ENCODE results near the gene SYMPK. TPM values are rescaled to one million over a fixed set of nuclear protein-coding genes. Genes with fewer than 3 reads are reported as not detected.
A peak's percentile ranks its signal among the peaks of the same experiment; 100 is the strongest.

SYMPK gene
- total RNA-seq, 1 experiment from 2014 or later, result 85.5 TPM

- BruUV-seq (replicated peaks), result no TSS peak
- H3K36me3 ChIP-seq (ENCODE audit: insufficient read depth, low read length, poor library complexity, severe bottlenecking), result no peaks in the 10 kb centered on the region
- intact Hi-C loops (cut with micrococcal nuclease; ENCODE audit: unreplicated experiment), result no loop called here
- no peaks in the 10 kb centered on the region for H3K9me3 ChIP-seq (ENCODE audit: low read depth, low read length, poor library complexity, severe bottlenecking)
- no peaks in the 10 kb centered on the region for H3K27me3 ChIP-seq (replicated peaks; ENCODE audit: insufficient read depth, low read depth, low read length, poor library complexity)
- no peak overlapping the region for H3K4me3 ChIP-seq (ENCODE audit: low read depth, low read length, poor library complexity, severe bottlenecking)
- CTCF ChIA-PET, result no interaction called here
- H3K27ac ChIP-seq (ENCODE audit: low read depth, low read length, poor library complexity, severe bottlenecking), result no peak overlapping the region
- no peak for DNase-seq (ENCODE audit: low spot score)
- POLR2A ChIA-PET (ENCODE audit: low non-redundant PET), result no interaction called here
- TF ChIP-seq CTCF (conservative IDR thresholded peaks at IDR 0.05; ENCODE audit: low read depth, low read length) (no peak), EZH2 (IDR thresholded peaks at IDR 0.05; ENCODE audit: borderline replicate concordance, low read depth, low read length, poor library complexity, severe bottlenecking) (no peak)
- H3K4me1 ChIP-seq (ENCODE audit: insufficient read depth, low read length, poor library complexity, severe bottlenecking), result peaks cover 1% of the 10 kb centered on the region
Observed at GRCh38 chr19:45906221-45906620, 43.3 kb upstream of the SYMPK start.

GRCh38 chr19:45905011-45905410 lies 42.1 kb upstream of the SYMPK start:
- no peaks in the 10 kb centered on the region for H3K27me3 ChIP-seq (replicated peaks; ENCODE audit: insufficient read depth, low read depth, low read length, poor library complexity)
- no peaks in the 10 kb centered on the region for H3K36me3 ChIP-seq (ENCODE audit: insufficient read depth, low read length, poor library complexity, severe bottlenecking)
- peaks cover 3% of the 10 kb centered on the region for H3K4me1 ChIP-seq (ENCODE audit: insufficient read depth, low read length, poor library complexity, severe bottlenecking)
- H3K27ac ChIP-seq (ENCODE audit: low read depth, low read length, poor library complexity, severe bottlenecking), result no peak overlapping the region
- no peak for DNase-seq (ENCODE audit: low spot score)
- H3K9me3 ChIP-seq (ENCODE audit: low read depth, low read length, poor library complexity, severe bottlenecking), result no peaks in the 10 kb centered on the region
- H3K4me3 ChIP-seq (ENCODE audit: low read depth, low read length, poor library complexity, severe bottlenecking), result no peak overlapping the region
- intact Hi-C loops (cut with micrococcal nuclease; ENCODE audit: unreplicated experiment), result no loop called here
- BruUV-seq (replicated peaks), result no TSS peak
- CTCF ChIA-PET, result interaction anchor here (0.7 kb wide), 1 partner anchor 420 kb away, joined by 8 read pairs; no protein-coding TSS in a partner anchor
- POLR2A ChIA-PET (ENCODE audit: low non-redundant PET), result no interaction called here
- TF ChIP-seq CTCF (conservative IDR thresholded peaks at IDR 0.05; ENCODE audit: low read depth, low read length) (no peak), EZH2 (IDR thresholded peaks at IDR 0.05; ENCODE audit: borderline replicate concordance, low read depth, low read length, poor library complexity, severe bottlenecking) (no peak)

GRCh38 chr19:45902651-45903625 lies 40.0 kb upstream of the SYMPK start:
- TF ChIP-seq CTCF (conservative IDR thresholded peaks at IDR 0.05; ENCODE audit: low read depth, low read length) (no peak), EZH2 (IDR thresholded peaks at IDR 0.05; ENCODE audit: borderline replicate concordance, low read depth, low read length, poor library complexity, severe bottlenecking) (no peak)
- ChIA-PET POLR2A (ENCODE audit: low non-redundant PET) (no interaction called here), CTCF (interaction anchor here (0.6 to 1.2 kb wide), 6 partner anchors 15 to 364 kb away, joined by 3 to 5 read pairs (median 4); no protein-coding TSS in a partner anchor)
- Histone ChIP-seq H3K9me3 (ENCODE audit: low read depth, low read length, poor library complexity, severe bottlenecking) (no peaks in the 10 kb centered on the region), H3K27ac (ENCODE audit: low read depth, low read length, poor library complexity, severe bottlenecking) (no peak overlapping the region), H3K36me3 (ENCODE audit: insufficient read depth, low read length, poor library complexity, severe bottlenecking) (peaks cover 3% of the 10 kb centered on the region), H3K4me3 (ENCODE audit: low read depth, low read length, poor library complexity, severe bottlenecking) (peak overlapping the region; percentile 76), H3K27me3 (replicated peaks; ENCODE audit: insufficient read depth, low read depth, low read length, poor library complexity) (no peaks in the 10 kb centered on the region), H3K4me1 (ENCODE audit: insufficient read depth, low read length, poor library complexity, severe bottlenecking) (peaks cover 3% of the 10 kb centered on the region)
- BruUV-seq (replicated peaks), result no TSS peak
- DNase-seq (ENCODE audit: low spot score), result peak; percentile 98
- intact Hi-C loops (cut with micrococcal nuclease; ENCODE audit: unreplicated experiment), result no loop called here

All from A673 (cell line).